Neural cell (in vitro differentiated cells): ENCODE data around the gene INAFM1.

Experiments used
- EP300 ChIP-seq: fragments of 450-650 bp; conservative IDR thresholded peaks from 2 replicates; pipeline ENCODE4 v1.6.1; 2014; ENCODE audit warnings: antibody characterized with exemption, mild to moderate bottlenecking, moderate library complexity; ENCODE audit not compliant: poor library complexity, severe bottlenecking
- EZH2 ChIP-seq: fragments of 200-600, 300-800 bp; shearing (Covaris generic), sonication (generic); IDR thresholded peaks from 2 replicates; pipeline ENCODE4 v1.6.1; 2014; ENCODE audit warnings: antibody characterized with exemption, low read length, borderline replicate concordance, mild to moderate bottlenecking; ENCODE audit not compliant: insufficient read depth, poor library complexity, severe bottlenecking
- MXI1 ChIP-seq: fragments of 450-650 bp; conservative IDR thresholded peaks from 2 replicates; pipeline ENCODE4 v1.6.1; 2014; ENCODE audit warnings: antibody characterized with exemption, mild to moderate bottlenecking; ENCODE audit not compliant: poor library complexity, severe bottlenecking
- POLR2AphosphoS5 ChIP-seq: IDR thresholded peaks from 2 replicates; pipeline ENCODE4 v1.6.1; 2012
- RAD21 ChIP-seq: fragments of 450-650 bp; conservative IDR thresholded peaks from 2 replicates; pipeline ENCODE4 v1.6.1; 2014; ENCODE audit warnings: antibody characterized with exemption, mild to moderate bottlenecking, moderate library complexity
- SMC3 ChIP-seq: fragments of 450-650 bp; conservative IDR thresholded peaks from 2 replicates; pipeline ENCODE4 v1.6.1; 2014; ENCODE audit warnings: antibody characterized with exemption, mild to moderate bottlenecking, moderate library complexity; ENCODE audit not compliant: poor library complexity
- TAF1 ChIP-seq: IDR thresholded peaks from 2 replicates; pipeline ENCODE4 v1.6.1; 2012; ENCODE audit warnings: low read depth
- TF ChIP-seq, protein P1 (sequence below): fragments of 450-650 bp; IDR thresholded peaks from 2 replicates; pipeline ENCODE4 v1.5.1; 2014; ENCODE audit warnings: antibody characterized with exemption, mild to moderate bottlenecking, moderate library complexity; ENCODE audit not compliant: poor library complexity, severe bottlenecking
- TF ChIP-seq, protein P2 (sequence below): IDR thresholded peaks from 2 replicates; pipeline ENCODE4 v1.6.1; 2012; ENCODE audit warnings: borderline replicate concordance

DNA sequence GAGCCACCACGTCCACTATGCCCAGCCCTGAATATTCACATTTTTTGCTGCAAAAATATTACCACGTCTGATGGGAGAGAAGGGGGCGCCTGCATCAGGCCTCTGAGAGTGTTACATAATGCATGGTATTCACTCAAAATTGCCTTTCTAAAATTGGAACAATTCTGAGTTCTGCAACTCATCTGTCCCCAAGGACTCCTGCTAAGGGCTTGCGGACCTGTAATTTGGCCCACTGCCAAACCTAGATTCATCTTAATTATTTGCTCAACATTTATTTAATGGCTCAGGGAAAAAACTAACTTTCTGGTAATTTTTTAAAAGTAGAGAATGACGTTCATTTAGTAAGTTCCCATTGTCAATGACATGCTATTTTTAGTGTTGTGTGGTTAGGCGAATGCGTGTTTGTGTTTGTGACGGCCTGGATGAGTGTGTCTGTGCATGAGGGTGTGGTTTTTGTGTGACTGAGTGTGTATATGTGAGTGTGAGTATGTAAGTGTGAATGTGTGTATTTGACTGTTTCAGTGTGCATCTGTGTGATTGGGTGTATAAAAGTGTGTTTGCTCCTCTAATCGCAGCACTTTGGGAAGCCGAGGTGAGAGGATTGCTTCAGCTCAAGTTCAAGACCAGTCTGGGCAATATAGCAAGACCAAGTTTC lies 8.8 kb downstream of the INAFM1 start:
- no peak for TF ChIP-seq EP300
- TF ChIP-seq, protein P1, sequence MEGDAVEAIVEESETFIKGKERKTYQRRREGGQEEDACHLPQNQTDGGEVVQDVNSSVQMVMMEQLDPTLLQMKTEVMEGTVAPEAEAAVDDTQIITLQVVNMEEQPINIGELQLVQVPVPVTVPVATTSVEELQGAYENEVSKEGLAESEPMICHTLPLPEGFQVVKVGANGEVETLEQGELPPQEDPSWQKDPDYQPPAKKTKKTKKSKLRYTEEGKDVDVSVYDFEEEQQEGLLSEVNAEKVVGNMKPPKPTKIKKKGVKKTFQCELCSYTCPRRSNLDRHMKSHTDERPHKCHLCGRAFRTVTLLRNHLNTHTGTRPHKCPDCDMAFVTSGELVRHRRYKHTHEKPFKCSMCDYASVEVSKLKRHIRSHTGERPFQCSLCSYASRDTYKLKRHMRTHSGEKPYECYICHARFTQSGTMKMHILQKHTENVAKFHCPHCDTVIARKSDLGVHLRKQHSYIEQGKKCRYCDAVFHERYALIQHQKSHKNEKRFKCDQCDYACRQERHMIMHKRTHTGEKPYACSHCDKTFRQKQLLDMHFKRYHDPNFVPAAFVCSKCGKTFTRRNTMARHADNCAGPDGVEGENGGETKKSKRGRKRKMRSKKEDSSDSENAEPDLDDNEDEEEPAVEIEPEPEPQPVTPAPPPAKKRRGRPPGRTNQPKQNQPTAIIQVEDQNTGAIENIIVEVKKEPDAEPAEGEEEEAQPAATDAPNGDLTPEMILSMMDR = no peak
- no peak for TF ChIP-seq EZH2
- no peak for TF ChIP-seq TAF1
- no peak for TF ChIP-seq POLR2AphosphoS5
- TF ChIP-seq SMC3 = no peak
- TF ChIP-seq RAD21 = no peak
- TF ChIP-seq, protein P2, sequence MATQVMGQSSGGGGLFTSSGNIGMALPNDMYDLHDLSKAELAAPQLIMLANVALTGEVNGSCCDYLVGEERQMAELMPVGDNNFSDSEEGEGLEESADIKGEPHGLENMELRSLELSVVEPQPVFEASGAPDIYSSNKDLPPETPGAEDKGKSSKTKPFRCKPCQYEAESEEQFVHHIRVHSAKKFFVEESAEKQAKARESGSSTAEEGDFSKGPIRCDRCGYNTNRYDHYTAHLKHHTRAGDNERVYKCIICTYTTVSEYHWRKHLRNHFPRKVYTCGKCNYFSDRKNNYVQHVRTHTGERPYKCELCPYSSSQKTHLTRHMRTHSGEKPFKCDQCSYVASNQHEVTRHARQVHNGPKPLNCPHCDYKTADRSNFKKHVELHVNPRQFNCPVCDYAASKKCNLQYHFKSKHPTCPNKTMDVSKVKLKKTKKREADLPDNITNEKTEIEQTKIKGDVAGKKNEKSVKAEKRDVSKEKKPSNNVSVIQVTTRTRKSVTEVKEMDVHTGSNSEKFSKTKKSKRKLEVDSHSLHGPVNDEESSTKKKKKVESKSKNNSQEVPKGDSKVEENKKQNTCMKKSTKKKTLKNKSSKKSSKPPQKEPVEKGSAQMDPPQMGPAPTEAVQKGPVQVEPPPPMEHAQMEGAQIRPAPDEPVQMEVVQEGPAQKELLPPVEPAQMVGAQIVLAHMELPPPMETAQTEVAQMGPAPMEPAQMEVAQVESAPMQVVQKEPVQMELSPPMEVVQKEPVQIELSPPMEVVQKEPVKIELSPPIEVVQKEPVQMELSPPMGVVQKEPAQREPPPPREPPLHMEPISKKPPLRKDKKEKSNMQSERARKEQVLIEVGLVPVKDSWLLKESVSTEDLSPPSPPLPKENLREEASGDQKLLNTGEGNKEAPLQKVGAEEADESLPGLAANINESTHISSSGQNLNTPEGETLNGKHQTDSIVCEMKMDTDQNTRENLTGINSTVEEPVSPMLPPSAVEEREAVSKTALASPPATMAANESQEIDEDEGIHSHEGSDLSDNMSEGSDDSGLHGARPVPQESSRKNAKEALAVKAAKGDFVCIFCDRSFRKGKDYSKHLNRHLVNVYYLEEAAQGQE = no peak
- TF ChIP-seq MXI1 = no peak
